H4 (cell line): Measurements from ENCODE around the gene COL13A1. TPM values are rescaled to one million over a fixed set of nuclear protein-coding genes. Genes with fewer than 3 reads are reported as not detected.

Experiments
- DNase-seq: peaks from one replicate; pipeline ENCODE4 v3.0.0-alpha.2; 2015; ENCODE audit warnings: low spot score
- total RNA-seq: library from RNA; depleted of rRNA; stranded (reverse); fragments of >200 nt; shearing (Covaris generic); gene quantifications from 2 replicates; pipeline ENCODE4 v1.2.3, GENCODE V29; 2014

The COL13A1 gene
- total RNA-seq, 1 experiment from 2014 or later = 0.50 TPM

DNA sequence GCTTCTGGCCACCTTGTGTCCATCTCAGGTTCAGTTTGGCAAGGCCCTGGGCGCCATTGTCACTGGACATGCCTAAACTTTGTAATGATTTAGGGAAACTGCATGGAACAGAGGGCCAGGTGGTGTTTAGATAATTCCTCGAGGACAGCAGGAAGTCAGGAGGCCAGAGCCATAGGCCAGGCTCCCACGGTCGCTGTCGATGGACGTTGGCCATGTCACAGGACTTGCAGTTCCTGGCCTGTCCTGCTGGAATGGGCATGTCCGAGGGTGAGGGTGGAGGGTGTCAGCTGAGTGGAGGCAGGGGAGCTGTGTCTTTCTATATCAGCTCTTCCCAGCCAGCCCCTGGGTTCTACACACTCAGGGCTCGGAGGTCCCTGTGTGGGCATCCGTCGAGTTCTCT, 143.1 kb downstream of the COL13A1 start:
- DNase-seq = no peak

DNA sequence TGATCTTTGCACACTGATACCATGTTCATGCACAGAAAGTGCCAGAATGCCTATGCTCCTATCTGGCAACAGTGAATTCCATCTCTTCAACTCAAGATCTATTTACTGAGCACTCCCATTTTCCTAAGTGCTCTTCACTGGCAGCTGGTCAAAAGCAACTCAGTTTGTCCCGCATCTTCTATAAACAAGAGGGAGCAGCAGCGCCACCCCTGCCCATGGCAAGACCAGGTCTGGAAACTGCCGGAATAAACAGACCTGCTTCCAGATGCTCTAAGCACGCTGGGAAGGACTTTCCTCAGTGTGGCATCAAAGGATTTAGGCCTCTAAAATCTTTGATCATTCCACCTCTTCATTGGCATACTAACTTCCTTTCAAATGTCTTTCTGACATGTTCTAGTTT, 146.6 kb downstream of the COL13A1 start:
- DNase-seq = no peak

DNA sequence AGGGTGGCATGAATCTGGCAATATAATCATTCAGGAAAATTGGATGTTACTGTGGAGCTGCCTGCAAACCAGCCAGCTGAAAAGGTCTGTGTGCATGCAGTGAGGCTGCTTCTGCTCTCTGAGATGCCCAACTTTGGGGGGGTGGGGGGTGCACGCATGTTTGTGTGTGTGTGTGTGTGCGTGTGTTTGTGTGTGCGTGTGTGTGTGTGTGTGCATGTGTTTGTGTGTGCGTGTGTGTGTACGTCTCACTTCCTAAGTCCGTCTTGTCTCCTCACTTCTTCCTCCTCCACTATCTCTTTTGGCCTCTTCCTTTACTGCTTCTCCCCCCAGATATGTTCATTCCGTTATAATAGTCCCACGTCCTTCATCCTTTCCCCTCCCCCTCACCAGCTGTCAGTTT, 148.1 kb downstream of the COL13A1 start:
- no peak for DNase-seq

DNA sequence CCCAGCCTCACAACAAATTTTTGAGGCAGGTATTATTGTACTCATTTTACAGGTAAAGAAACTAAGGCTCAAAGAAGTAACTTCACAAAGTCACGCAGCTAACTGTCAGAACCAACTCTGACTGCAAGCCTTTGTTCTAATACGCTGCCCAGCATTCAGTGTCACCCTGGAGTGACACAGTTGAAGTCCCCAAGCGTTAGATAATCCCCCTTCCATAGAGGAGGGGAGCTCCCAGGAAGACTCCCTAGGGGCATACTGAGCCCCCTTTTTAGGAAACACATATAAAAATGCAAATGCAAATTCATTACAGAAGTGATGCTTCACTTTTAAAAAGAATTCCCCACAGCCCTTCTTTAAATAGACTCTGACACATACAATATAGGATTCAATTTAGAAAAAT, 150.0 kb downstream of the COL13A1 start:
- DNase-seq = no peak

DNA sequence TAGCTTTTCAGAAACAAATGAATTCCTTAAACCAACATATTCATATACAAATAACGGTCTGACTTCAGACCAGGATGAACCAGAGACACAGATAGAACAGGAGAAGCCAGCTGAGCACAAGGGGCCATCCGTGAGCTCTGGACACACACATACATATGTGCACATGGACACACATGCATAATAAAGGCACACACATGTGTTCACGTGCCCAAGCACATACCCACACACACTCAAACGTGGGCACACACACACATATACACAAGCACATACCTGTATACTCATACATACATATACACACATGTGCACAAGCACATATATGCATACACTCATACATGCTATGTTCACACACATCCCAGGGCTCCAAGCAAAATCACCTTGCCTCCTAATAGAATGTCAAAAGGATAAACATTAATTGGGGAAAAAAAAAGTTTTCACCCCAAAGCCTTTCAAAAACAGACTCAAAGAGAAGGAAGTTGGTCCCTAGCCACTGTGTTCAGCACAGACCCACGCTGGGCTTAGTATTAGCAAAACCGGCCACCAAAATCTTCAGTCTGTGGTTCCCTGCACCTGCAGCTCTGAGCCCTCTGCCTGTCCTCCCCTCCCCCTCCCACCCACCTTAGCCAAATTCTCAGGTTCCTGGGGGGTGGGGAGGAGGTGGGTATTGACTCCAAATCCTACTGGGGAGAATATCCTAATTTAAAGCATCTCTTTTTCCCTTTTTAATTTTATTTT, 150.5 kb downstream of the COL13A1 start:
- no peak for DNase-seq

DNA sequence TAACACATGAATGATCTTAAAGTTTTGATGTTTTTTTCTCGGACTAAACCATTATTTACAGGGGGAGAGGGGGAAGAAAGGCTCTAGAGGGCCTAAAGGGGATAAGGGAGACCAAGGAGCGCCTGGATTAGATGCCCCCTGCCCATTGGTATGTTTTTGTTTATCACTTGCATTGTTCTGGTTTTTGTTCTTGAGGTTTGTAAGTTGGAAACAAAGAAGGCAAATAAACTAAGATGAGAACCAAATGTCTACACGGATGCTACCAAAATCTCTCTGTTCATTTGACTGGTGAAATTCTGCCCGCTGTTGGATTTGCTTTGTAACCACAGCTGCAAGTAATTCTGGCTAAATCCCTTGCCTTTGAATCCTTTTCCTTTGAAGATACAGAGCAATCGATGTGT, 151.1 kb downstream of the COL13A1 start:
- no peak for DNase-seq

DNA sequence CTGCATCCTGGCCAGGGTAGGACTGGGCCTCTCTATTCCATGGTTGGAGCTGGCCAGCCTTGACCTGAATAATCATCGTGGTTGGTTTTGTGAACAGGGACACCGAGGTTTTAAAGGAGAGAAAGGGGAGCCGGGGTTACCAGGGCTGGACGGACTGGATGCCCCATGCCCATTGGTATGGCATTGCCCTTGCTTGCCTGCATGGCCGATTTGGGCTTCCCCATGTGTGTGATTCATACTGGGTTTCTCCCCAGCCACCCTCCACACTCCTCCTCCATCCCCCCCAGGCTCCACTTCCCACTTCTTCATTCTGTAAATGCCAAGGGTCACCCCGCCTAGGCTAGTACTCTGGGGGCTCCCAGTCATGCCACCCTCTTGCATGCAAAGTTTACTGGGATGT, 152.1 kb downstream of the COL13A1 start:
- no peak for DNase-seq

DNA sequence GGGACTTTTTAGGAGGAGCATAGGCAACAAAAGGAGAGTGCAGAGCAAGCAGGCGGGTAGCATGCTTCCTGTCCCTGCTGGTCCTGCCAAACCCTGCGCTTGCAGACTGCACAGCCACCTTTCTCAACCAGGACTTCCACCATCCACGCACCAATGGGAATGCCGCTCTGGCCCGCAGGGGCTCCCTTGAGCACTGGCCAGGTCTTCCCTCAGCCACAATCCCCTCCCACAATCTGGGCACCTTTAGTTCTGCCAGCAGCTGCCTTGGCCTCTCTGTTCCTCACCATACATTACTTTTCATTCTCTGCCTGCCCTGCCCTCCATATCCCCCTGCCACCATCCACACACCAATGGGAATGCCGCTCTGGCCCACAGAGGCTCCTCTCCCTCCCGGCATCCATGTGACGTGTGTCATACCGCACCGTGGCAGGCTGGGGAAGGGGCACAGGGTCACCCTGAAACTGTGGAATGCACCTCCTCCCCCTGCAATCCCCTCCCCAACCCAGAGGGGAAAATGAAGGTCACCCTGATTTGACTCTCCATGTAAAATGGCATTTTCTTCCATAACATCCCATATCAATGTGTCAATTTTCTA, 153.6 kb downstream of the COL13A1 start:
- no peak for DNase-seq

DNA sequence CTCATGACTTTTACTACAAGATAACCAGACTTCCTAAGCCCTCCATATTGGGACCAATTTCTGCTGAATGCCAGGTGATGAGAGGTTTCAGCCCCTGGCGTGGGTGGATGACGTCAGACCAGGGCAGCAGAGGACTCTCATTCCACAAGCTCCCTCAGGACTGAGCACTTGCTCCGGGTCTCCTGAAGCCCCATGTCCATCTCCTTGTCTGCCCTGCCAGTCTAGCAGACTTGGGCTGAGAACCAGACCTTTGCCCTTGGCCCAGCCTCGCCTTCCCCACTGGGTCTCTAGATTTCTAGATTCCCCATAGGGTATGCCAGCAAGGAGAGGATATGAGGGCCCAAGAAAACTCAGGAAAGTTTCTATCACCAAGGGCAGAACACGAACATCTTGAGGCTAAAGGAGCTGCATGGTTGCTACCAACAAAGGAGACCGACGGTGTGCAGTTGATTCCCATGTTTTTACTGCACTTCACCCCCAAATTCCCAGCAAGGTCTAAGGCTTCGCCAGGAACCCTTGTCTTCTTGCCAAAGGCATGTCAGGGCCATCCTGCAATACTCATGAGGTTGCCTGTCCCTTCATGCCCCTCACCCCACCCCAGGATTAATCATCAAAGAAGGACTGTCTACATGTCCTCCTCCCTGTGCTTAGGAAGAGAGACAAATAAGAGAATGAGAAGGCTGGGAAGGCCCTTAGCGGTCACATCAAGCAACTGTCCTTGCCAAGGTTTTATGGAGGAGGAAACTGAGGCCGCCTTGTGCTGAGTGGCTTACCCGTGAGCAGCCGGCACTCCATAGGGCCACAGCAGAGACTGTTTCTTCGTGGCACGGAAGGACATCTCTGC, 154.4 kb downstream of the COL13A1 start:
- no peak for DNase-seq

DNA sequence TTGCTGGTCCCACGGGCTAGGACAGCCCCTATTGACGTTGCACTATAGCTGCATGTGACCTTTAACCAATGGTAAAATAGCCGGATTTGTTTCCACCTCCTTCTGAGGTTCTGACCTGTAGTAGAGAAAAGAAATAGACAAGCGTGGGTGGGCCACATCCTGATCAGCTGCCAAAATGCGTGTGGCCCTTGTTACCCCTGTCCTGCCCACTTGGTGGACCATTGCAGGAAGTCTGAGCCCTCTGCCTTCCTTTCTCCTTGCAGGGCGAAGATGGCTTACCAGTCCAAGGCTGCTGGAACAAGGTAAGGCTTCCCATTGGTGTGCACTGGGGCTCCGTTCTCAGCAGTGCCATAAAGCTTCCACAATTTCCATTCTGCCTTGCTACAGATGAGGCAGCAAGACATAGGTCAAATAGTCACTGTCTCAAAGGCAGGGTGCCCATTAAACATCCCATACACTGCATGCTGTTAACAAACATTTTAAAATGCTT, 155.1 kb downstream of the COL13A1 start:
- no peak for DNase-seq

DNA sequence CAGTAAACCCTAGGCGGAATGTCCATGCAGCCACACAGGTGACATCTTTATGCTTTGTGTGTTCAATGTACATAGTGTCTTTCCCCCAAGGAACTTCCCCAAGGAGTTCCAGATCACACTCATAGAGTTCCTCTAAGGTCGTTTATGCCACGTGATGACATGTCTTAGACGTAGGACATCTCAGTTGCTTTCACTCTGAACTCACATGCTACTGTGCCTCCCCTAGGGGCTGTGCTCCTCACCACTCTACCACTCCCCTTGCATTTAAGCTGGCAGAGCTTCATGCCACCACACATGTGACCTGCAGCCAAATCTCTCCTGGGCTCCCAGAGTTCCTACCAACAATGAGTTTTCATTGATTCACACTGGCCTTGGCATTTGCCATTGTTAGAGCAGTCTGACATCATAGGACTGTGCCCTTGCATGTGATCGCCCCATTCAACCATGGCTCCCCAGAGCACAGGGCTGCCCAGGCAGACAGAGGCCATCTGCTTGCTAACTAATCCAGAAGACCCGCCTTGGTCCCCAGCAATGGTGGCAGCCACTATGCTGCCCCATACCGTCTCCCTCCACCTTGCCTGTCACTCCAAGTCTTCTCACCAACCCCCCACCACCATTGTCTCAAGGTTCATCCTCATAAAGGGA, 155.7 kb downstream of the COL13A1 start:
- no peak for DNase-seq

DNA sequence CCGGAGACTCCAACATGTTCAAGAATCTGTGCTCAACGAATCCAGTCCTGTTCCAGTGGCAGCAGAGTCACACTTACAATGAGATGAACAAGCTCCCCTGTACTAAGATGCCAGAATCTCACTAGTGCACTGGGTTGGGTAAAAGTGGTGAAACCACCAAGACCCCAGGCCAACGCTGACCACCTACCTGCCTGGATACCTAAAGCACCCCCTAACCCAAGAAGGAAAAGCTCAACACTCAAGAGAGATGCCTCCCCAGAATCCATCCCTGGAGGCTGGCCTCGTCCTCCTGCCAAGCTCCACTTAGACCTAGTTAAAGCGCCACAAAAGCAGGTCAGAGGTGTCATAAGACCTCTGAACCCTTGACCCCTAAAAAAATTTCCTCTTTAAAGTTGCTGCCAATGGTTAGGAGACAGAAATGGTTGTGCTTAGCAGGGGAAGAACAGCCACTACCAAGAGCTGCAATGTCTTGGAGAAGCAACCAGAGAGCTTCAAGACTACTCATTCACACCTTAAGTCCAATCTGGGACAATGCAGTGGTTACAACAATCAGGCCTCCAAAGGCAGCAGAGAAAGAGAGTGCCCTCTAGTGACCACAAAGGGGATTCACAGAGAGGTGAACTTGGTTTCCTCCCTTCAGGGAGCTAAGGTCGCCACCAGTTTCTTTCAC, 156.3 kb downstream of the COL13A1 start:
- peak; percentile 47 for DNase-seq

DNA sequence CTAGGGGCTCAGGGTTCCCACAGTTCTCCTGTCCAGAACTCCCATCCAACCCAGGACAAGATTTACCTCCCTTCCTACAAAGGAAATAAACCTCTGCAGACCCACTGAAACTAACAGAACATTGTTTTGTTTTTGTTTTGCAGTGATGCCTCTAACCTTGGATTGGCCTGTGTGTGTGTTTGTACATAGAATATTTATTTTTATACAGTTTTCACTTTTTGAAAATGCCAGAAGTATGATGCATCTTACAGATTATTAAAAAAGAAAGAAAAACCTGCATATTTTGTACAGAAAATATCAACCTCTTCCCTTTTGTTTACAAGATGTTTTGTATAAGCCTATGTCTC, 156.8 kb downstream of the COL13A1 start:
- DNase-seq = no peak

DNA sequence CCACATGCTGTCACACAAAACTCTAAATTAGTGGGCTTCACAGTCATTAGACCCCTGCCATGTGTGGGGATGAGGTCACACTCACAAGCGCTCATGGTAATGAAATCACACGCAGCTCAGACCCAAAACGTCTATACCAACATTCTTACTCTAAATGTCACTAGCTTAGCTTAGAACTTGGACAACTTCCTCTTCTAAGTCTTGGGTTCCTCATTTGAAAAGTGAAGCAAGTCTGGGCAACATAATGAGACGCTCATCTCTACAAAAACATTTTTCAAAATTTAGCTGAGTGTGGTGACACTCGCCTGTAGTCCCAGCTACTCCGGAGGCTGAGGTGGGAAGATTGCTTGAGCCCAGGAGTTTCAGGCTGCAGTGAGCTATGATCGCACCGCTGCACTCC, 158.2 kb downstream of the COL13A1 start:
- DNase-seq = no peak

DNA sequence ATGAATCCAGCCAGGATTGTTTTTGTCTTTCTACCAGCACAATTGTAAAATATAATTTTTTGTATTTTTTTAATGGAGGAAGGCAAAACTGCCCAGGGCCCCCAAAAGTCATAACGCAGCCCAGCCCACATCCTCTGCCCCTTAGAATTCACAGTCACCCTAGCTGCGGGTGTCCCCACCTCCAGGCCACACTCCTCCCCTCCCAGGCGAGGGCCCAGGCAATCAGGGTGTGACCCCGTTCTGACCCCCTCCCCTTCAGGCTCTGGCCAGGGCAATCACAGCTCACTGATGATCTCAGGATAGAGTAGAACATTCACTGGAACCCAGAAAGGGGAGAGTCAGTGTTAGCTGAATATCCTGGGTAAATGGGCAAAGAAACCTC, 158.9 kb downstream of the COL13A1 start:
- DNase-seq = no peak

DNA sequence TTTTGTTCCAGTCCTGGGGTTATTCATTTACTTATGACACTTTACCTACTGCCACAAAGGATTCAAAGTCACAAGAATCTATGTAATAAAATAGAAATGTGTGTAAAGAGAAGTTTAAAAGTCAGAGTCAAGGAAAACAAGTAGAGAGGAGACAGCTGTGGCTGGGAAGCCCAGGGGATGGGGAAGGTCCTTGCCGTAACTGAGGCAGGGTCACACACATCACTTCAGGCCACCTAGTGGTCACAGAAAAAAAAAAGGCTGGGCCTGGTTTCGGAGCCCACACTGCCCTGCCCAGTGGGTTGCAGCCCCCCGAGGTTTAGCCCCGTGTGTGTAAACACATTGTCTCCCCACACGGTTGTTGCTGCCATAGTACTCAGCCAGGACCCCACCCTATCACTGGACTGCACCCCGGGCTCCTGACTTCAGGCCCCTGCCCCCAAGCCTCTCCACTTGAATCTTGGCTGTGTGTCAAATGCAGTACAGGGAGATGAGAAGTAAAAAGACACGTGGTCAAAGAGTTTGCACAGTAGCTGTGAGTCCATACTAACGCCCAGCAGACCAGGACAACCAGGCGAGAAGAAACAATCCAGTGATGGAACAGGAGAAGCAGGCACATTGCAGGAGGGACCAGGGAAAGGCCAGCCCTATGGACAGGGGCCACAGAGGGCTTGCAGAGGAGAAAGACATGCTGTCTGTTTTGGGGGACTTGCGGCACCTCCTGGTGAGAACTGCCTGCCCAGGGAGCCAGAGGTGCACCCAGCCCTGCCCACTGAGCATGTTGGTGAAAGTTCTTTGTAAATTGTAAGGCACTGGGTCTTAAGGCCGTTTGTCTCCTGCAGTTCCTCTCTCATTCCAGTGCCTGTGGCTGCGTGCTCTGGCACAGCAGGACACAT, 159.5 kb downstream of the COL13A1 start:
- DNase-seq = no peak

DNA sequence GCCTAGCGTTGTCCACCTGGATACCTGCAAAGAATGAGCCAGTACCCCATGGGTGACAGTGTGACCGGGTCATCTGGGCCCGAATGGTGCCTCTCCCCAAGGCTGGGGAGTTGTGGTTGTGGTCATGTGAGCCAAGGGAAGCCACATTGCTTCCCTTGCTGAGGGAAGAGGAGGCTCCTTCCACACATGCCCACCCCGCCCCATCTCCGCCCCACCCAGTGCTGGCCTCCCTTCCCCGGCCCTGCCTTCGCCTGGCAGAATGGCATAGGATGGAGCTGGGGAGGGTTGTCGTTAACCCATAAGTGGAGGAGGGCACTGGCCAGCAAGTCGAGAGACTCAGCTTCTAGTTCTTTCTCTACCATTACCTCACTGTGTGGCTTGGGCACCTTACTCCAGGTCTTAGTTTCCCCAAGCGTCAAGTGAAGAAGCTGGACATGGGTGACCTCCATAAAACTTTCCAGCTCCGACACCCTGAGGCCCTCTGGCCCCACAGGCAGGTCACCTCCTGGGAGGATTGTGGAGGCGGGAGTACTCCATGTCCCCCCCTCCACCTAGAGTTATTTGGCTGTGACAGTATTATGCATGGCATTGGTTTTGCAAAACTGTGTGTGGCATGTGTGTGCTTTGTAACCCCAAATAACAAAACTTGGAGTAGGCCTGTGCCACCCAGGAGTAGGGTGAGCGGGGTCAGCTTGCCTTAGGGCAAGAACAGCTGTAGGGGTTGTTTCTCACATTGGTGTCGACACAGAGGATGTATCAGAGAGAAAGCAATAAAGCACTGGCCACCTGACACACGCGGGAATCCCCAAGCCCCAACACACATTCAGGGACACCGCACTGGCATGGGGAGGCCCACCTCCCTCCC, 160.4 kb downstream of the COL13A1 start:
- DNase-seq = no peak

DNA sequence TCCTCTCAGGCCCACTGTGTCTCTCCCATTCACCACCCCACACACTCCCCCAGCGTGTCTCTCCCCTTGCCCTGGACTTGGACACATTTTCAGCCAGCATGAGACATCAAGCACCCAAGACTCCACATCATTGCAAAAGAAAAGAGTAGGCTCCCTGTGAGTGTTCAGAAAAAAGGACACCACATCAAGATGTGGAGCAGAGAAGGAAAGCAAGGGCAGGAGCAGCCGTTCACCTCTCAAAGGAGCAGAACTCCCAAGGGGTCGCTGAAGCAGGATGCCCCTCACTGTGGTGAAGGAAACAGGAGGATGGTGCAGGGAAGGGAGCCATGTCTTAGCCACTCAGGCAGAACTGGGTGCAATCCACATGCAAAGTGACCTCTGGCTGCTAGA, 161.0 kb downstream of the COL13A1 start:
- no peak for DNase-seq

DNA sequence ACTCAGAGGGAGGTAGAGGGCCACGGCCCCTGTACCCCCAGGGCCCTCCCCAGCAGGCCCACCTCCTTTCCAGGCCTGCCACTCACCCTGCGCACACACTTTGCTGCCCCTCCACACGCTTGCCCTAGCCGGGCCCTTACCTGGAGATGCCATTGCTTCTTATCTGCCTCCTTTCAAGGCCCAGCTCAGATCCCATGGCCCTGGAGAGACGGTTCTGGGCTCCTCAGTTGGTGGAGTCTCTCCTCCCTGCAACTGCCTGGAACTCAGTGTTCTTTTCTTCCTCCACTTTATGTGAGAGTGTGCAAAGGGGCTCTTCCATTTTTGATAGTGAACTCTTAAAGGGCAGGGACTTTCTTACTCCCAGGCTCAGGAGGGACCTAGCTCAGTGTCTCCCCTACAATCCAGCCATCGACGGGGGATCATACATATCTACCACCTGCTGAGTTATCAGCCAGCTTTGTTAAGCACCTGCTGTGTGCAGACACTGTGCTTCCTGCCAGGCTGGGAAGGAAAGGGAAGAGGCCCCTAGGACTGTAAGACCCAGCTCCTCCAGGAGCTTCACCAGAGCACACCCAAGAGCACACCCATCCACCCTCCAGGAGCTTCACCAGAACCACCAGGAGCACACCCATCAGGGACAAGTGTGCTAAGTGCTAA, 161.6 kb downstream of the COL13A1 start:
- no peak for DNase-seq
